ENCODE measurements around the gene TSC1.

GRCh38 chr9:132973166-132973565 is 28.8 kb upstream of the TSC1 start:
- TF ChIP-seq CTCF (IDR thresholded peaks at IDR 0.05) (no peak), POLR2A (IDR thresholded peaks at IDR 0.05) (no peak), EP300 (IDR thresholded peaks at IDR 0.05; ENCODE audit: low read depth) (no peak), POLR2AphosphoS5 (IDR thresholded peaks at IDR 0.05) (no peak)

All from transverse colon (tissue), 4 donors.